ENCODE data around the gene BIVM. TPM values are rescaled to one million over a fixed set of nuclear protein-coding genes. Genes with fewer than 3 reads are reported as not detected.

The BIVM gene
- total RNA-seq, 4 donors from 2014 or later = 16.2 to 19.5 (median 16.7) TPM

- intact Hi-C loops (cut with DNase I) = no loop called here
- Histone ChIP-seq H3K9me3 (no peaks in the 10 kb centered on the region), H3K27ac (replicated peaks in 1 of 4) (no peak overlapping the region), H3K27me3 (no peaks in the 10 kb centered on the region), H3K4me1 (peaks cover 0 to under 1% (median 0%) of the 10 kb centered on the region in 4 donors), H3K36me3 (peaks cover 12 to 64% (median 48%) of the 10 kb centered on the region in 4 donors), H3K4me3 (no peak overlapping the region)
- no peak for DNase-seq (ENCODE audit: extremely low spot score)
- TF ChIP-seq POLR2A (IDR thresholded peaks at IDR 0.05; ENCODE audit: low read depth) (no peak), POLR2AphosphoS5 (IDR thresholded peaks at IDR 0.05) (no peak), CTCF (IDR thresholded peaks at IDR 0.05) (no peak), EP300 (IDR thresholded peaks at IDR 0.05) (no peak)
- 91% methylated on average over 5 of the region's 5 CpGs for WGBS
These were observed 40.5 kb downstream of the BIVM start for GRCh38 chr13:102839462-102839861.

GRCh38 chr13:102845289-102845629, 46.3 kb downstream of the BIVM start:
- Histone ChIP-seq H3K4me3 (peak overlapping the region; percentile 73 to 88 (median 85)), H3K27me3 (no peaks in the 10 kb centered on the region), H3K36me3 (peaks cover 0 to 7% (median 4%) of the 10 kb centered on the region in 4 donors), H3K9me3 (no peaks in the 10 kb centered on the region), H3K27ac (replicated peaks in 1 of 4) (peak overlapping the region; percentile 92 to 96 (median 96)), H3K4me1 (peaks cover 10 to 40% (median 28%) of the 10 kb centered on the region in 4 donors)
- DNase-seq (ENCODE audit: extremely low spot score) = no peak
- intact Hi-C loops (cut with DNase I) = loop anchor here (5.0 kb wide), 2 partner anchors 73 to 263 kb away; partner anchors contain the start of gene TEX30
- WGBS = under 1% methylated on average over 13 of the region's 13 CpGs
- TF ChIP-seq CTCF (IDR thresholded peaks at IDR 0.05) = no peak
- TF ChIP-seq EP300 (IDR thresholded peaks at IDR 0.05) = no peak
- no peak for TF ChIP-seq POLR2A (IDR thresholded peaks at IDR 0.05; ENCODE audit: low read depth)
- no peak for TF ChIP-seq POLR2AphosphoS5 (IDR thresholded peaks at IDR 0.05)

- H3K36me3 ChIP-seq = peaks cover 0 to 7% (median 3%) of the 10 kb centered on the region in 4 donors
- peaks cover 10 to 40% (median 28%) of the 10 kb centered on the region in 4 donors for H3K4me1 ChIP-seq
- intact Hi-C loops (cut with DNase I) = loop anchor here (2.0 to 5.0 kb wide), 3 partner anchors 73 to 263 kb away; partner anchors contain the start of genes TEX30 and TPP2
- H3K27ac ChIP-seq (replicated peaks in 1 of 4) = peak within 1 kb of the TSS; percentile 92 to 96 (median 96)
- WGBS = under 1% methylated on average over 27 of the region's 49 CpGs
- DNase-seq (ENCODE audit: extremely low spot score) = peak; percentile 99
- peak within 1 kb of the TSS; percentile 73 to 88 (median 85) for H3K4me3 ChIP-seq
- no peaks in the 10 kb centered on the region for H3K9me3 ChIP-seq
- H3K27me3 ChIP-seq = no peaks in the 10 kb centered on the region
- peak; percentile 37 for TF ChIP-seq POLR2A (IDR thresholded peaks at IDR 0.05; ENCODE audit: low read depth)
- TF ChIP-seq CTCF (IDR thresholded peaks at IDR 0.05) = peak in 1 of 3 experiments; percentile 26
- TF ChIP-seq POLR2AphosphoS5 (IDR thresholded peaks at IDR 0.05) = peak; percentile 97
- no peak for TF ChIP-seq EP300 (IDR thresholded peaks at IDR 0.05)
These were observed 46.8 kb downstream of the BIVM start, which contains the start of gene ERCC5 for GRCh38 chr13:102845630-102846260. Gene ERCC5 (plus strand): TSS chr13:102846032. CDS start chr13:102846267, 235 bp downstream.

GRCh38 chr13:102846261-102847015, 47.5 kb downstream of the BIVM start:
- WGBS = under 1% methylated on average over 22 of the region's 31 CpGs
- no peak for TF ChIP-seq POLR2A (IDR thresholded peaks at IDR 0.05; ENCODE audit: low read depth)
- intact Hi-C loops (cut with DNase I) = loop anchor here (2.0 to 5.0 kb wide), 3 partner anchors 74 to 264 kb away; partner anchors contain the start of genes TEX30 and TPP2
- Histone ChIP-seq H3K4me1 (peaks cover 10 to 40% (median 28%) of the 10 kb centered on the region in 4 donors), H3K9me3 (no peaks in the 10 kb centered on the region), H3K27me3 (no peaks in the 10 kb centered on the region), H3K36me3 (peaks cover 0 to 7% (median 3%) of the 10 kb centered on the region in 4 donors), H3K27ac (replicated peaks in 1 of 4) (peak overlapping the region; percentile 92 to 96 (median 96)), H3K4me3 (peak overlapping the region; percentile 73 to 88 (median 85))
- no peak for DNase-seq (ENCODE audit: extremely low spot score)

Data from esophagus muscularis mucosa (tissue), 4 donors.